NCI-H524 treated with DMSO at 0.1 percent for 48 hours (cell line): ENCODE data around the gene VSIG4.

Experiments used
- DNase-seq: peaks from one replicate; lab custom pipeline; 2025; lab: John Stamatoyannopoulos, UW

The VSIG4 gene

GRCh38 chrX:66008328-66008970, 31.4 kb downstream of the VSIG4 start:
- DNase-seq, result no peak

- DNase-seq, result no peak
Measured at GRCh38 chrX:66007851-66008250, 32.0 kb downstream of the VSIG4 start.

GRCh38 chrX:66005830-66006449, 33.9 kb downstream of the VSIG4 start:
- no peak for DNase-seq

GRCh38 chrX:66004928-66005829, 34.7 kb downstream of the VSIG4 start:
- DNase-seq, result no peak

GRCh38 chrX:66002824-66003680, 36.8 kb downstream of the VSIG4 start:
- no peak for DNase-seq

- DNase-seq, result no peak
Measured at GRCh38 chrX:66001596-66001995, 38.3 kb downstream of the VSIG4 start.

GRCh38 chrX:66000628-66001272, 39.1 kb downstream of the VSIG4 start:
- DNase-seq, result no peak

GRCh38 chrX:66000178-66000577, 39.7 kb downstream of the VSIG4 start:
- DNase-seq, result no peak

- DNase-seq, result no peak
Measured at GRCh38 chrX:65999563-66000148, 40.2 kb downstream of the VSIG4 start.

GRCh38 chrX:65999029-65999562, 40.8 kb downstream of the VSIG4 start:
- DNase-seq, result no peak

- no peak for DNase-seq
Measured at GRCh38 chrX:65997978-65998717, 41.7 kb downstream of the VSIG4 start.

GRCh38 chrX:65994519-65995506, 45.1 kb downstream of the VSIG4 start:
- no peak for DNase-seq

- no peak for DNase-seq
Measured at GRCh38 chrX:65993915-65994460, 45.9 kb downstream of the VSIG4 start.

- no peak for DNase-seq
Measured at GRCh38 chrX:65993332-65993731, 46.5 kb downstream of the VSIG4 start.

GRCh38 chrX:65990702-65991101, 49.2 kb downstream of the VSIG4 start:
- no peak for DNase-seq

GRCh38 chrX:65987811-65988210, 52.1 kb downstream of the VSIG4 start:
- no peak for DNase-seq

- no peak for DNase-seq
Measured at GRCh38 chrX:65985922-65986588, 53.8 kb downstream of the VSIG4 start.

GRCh38 chrX:65985211-65985610, 54.7 kb downstream of the VSIG4 start:
- no peak for DNase-seq
